Measurements from ENCODE around the gene BHLHE41. TPM values are rescaled to one million over a fixed set of nuclear protein-coding genes. Genes with fewer than 3 reads are reported as not detected.

The BHLHE41 gene
- total RNA-seq, 1 donor from 2014 or later: 5.2 TPM

- TF ChIP-seq, protein P1, sequence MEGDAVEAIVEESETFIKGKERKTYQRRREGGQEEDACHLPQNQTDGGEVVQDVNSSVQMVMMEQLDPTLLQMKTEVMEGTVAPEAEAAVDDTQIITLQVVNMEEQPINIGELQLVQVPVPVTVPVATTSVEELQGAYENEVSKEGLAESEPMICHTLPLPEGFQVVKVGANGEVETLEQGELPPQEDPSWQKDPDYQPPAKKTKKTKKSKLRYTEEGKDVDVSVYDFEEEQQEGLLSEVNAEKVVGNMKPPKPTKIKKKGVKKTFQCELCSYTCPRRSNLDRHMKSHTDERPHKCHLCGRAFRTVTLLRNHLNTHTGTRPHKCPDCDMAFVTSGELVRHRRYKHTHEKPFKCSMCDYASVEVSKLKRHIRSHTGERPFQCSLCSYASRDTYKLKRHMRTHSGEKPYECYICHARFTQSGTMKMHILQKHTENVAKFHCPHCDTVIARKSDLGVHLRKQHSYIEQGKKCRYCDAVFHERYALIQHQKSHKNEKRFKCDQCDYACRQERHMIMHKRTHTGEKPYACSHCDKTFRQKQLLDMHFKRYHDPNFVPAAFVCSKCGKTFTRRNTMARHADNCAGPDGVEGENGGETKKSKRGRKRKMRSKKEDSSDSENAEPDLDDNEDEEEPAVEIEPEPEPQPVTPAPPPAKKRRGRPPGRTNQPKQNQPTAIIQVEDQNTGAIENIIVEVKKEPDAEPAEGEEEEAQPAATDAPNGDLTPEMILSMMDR (conservative IDR thresholded peaks at IDR 0.05; ENCODE audit: low read depth, low read length): no peak
- no peak overlapping the region for H3K4me3 ChIP-seq (ENCODE audit: low read depth, low read length)
Observed at GRCh38 chr12:26127404-26127803, 2.6 kb upstream of the BHLHE41 start.

GRCh38 chr12:26126340-26127284 is 1.8 kb upstream of the BHLHE41 start:
- H3K4me3 ChIP-seq (ENCODE audit: low read depth, low read length): peak overlapping the region; percentile 61
- TF ChIP-seq, protein P1 (conservative IDR thresholded peaks at IDR 0.05; ENCODE audit: low read depth, low read length): no peak
- no peak for DNase-seq (ENCODE audit: low read depth)

More at GRCh38 chr12:26127404-26127803, 2.6 kb upstream of the BHLHE41 start:
- no peak for DNase-seq (ENCODE audit: low read depth)

GRCh38 chr12:26125400-26126339 is 833 bp upstream of the BHLHE41 start:
- H3K4me3 ChIP-seq (ENCODE audit: low read depth, low read length): peak overlapping the region; percentile 61
- DNase-seq (ENCODE audit: low read depth): no peak
- TF ChIP-seq, protein P1 (conservative IDR thresholded peaks at IDR 0.05; ENCODE audit: low read depth, low read length): no peak

DNA sequence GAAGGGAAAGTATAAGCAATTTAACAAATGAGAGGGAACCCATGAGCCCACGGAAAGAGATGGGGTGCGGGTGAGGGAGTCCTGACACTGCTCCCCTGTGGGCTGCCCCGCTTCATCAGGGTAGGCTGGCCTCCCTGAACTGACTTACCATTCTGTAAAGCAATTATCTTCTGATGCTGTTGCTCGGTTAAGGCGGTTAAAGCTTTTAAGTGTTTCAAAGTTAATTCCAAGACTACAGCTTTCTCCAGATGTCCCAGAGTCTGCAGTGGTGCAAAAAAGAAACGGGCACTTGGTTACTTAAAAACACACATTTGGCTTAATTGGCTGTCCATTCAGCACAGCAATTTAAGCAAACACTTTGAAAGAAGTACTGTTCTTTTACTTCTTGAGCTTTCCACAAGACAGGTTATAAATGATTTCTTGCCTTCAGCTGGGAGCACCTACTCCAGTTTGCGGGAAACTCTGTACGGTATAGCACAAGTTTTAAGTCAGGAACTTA is 1.3 kb downstream of the BHLHE41 start:
- DNase-seq (ENCODE audit: low read depth): no peak
- TF ChIP-seq, protein P1 (conservative IDR thresholded peaks at IDR 0.05; ENCODE audit: low read depth, low read length): no peak
- H3K4me3 ChIP-seq (ENCODE audit: low read depth, low read length): peak overlapping the region; percentile 61

DNA sequence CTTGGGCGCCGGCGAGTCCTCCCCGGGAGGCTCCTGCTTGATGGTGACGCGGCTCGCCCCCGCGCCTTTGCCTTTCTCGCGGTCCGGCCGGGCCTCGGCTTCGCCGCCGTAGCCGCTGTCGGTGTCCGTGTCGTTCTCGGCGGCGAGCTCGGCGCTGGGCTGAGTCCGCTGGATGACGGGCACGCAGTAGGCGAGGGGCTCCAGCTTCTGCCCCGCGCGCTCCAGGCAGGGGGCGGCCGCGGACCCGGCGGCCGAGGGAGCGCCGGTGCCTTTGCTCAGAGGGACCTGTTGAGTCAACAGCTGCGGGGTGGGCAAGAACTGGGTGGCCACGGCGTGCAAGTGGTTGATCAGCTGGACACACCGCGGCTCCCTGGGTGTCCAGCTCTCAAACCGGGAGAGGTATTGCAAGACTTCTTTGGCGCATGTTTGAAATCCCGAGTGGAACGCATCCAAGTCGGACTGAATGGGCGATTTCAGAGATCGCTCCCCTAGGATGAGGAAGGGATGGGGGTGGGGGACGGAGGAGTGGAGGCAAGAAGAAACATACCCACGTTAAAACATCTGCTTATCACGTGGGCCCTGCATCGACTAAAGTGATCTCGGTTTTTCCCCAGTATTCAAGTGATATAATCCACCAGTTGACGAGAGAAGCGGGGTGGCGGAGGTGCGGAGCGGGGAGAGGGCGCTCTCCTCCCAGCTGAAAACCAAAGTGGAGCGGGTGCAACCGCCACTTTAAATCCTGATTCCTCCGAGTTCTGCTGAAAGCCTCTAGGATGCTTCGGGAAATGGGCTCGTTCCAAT is 2.0 kb downstream of the BHLHE41 start:
- no peak for DNase-seq (ENCODE audit: low read depth)
- TF ChIP-seq, protein P1 (conservative IDR thresholded peaks at IDR 0.05; ENCODE audit: low read depth, low read length): peak; percentile 55
- H3K4me3 ChIP-seq (ENCODE audit: low read depth, low read length): peak overlapping the region; percentile 61

Measured in epithelial cell of proximal tubule (primary cell).